Activated B cell treated with CpG ODN at 0.5 μM for 24 hours (primary cell): ENCODE measurements around the gene NRAP. TPM values are rescaled to one million over a fixed set of nuclear protein-coding genes. Genes with fewer than 3 reads are reported as not detected.

Source experiments
- ATAC-seq: fragments of 200-7000 bp; cut with Tn5 transposase; one replicate; pipeline ENCODE4 v1.10.0; 2021; ENCODE audit warnings: low read depth, mild to moderate bottlenecking, moderate library complexity
- CTCF ChIA-PET: fragments of 350-600 bp; sonication (Branson Sonifier 250); formaldehyde crosslinking; loops from one replicate; lab custom pipeline; 2021; ENCODE audit warnings: antibody characterized with exemption; lab: Charles Lee
- POLR2A ChIA-PET: fragments of 350-600 bp; sonication (Branson Sonifier 250); formaldehyde crosslinking; loops from one replicate; lab custom pipeline; 2021; ENCODE audit warnings: antibody characterized with exemption; lab: Charles Lee
- DNase-seq: peaks from one replicate; pipeline ENCODE4 v3.0.0; 2022
- H3K27ac Mint-ChIP-seq: one replicate; pipeline ENCODE4 v1.8.0; 2020; ENCODE audit warnings: mixed read lengths
- H3K27me3 Mint-ChIP-seq: one replicate; pipeline ENCODE4 v1.8.0; 2021; ENCODE audit warnings: mixed read lengths
- H3K36me3 Mint-ChIP-seq: one replicate; pipeline ENCODE4 v1.8.0; 2021; ENCODE audit warnings: low read depth, mixed read lengths
- H3K4me1 Mint-ChIP-seq: one replicate; pipeline ENCODE4 v1.8.0; 2021; ENCODE audit warnings: mixed read lengths
- H3K4me3 Mint-ChIP-seq: one replicate; pipeline ENCODE4 v1.8.0; 2020; ENCODE audit warnings: mild to moderate bottlenecking, mixed read lengths
- H3K9me3 Mint-ChIP-seq: one replicate; pipeline ENCODE4 v1.8.0; 2020; ENCODE audit warnings: mixed read lengths
- intact Hi-C: fragments of 100-400 bp; cut with micrococcal nuclease; formaldehyde crosslinking; loops from one replicate; pipeline ENCODE4 v1.15.1; 2024
- total RNA-seq: library from RNA; stranded (reverse); gene quantifications from 2 replicates; pipeline ENCODE4 v1.2.3, GENCODE V29; 2022
- TF ChIP-seq, protein P1 (sequence below): fragments of 200-600 bp; IDR thresholded peaks from one replicate; pipeline ENCODE4 v1.8.0; 2022; ENCODE audit warnings: antibody characterized with exemption, mild to moderate bottlenecking

NRAP gene
- total RNA-seq, 1 donor from 2014 or later: not detected

DNA sequence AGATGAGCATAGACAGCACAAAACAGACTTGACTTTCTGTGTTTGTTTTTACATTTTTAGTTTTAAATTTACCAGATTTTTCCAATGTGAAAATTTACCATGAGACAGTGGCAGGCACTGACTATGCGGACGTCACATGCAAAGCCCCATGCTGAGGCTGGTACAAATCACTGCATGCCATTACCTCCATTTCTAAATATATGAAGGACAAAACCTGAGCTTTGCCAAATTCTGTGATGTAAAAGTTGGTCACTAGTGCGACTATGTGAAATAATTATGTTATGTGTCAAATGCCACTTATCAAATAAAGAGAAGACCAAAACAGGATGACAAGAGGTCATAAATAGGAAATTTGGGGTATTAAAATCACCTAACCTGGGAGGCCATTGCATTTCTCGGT is 22.1 kb downstream of the NRAP start:
- TF ChIP-seq, protein P1, sequence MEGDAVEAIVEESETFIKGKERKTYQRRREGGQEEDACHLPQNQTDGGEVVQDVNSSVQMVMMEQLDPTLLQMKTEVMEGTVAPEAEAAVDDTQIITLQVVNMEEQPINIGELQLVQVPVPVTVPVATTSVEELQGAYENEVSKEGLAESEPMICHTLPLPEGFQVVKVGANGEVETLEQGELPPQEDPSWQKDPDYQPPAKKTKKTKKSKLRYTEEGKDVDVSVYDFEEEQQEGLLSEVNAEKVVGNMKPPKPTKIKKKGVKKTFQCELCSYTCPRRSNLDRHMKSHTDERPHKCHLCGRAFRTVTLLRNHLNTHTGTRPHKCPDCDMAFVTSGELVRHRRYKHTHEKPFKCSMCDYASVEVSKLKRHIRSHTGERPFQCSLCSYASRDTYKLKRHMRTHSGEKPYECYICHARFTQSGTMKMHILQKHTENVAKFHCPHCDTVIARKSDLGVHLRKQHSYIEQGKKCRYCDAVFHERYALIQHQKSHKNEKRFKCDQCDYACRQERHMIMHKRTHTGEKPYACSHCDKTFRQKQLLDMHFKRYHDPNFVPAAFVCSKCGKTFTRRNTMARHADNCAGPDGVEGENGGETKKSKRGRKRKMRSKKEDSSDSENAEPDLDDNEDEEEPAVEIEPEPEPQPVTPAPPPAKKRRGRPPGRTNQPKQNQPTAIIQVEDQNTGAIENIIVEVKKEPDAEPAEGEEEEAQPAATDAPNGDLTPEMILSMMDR: no peak
- ChIA-PET CTCF (no interaction called here), POLR2A (no interaction called here)
- no peaks in the 10 kb centered on the region for H3K36me3 Mint-ChIP-seq
- no peaks in the 10 kb centered on the region for H3K9me3 Mint-ChIP-seq
- H3K4me3 Mint-ChIP-seq: no peak overlapping the region
- intact Hi-C loops: no loop called here
- no peak for ATAC-seq
- no peak for DNase-seq
- no peaks in the 10 kb centered on the region for H3K4me1 Mint-ChIP-seq
- H3K27me3 Mint-ChIP-seq: peaks cover 22% of the 10 kb centered on the region
- no peak overlapping the region for H3K27ac Mint-ChIP-seq

DNA sequence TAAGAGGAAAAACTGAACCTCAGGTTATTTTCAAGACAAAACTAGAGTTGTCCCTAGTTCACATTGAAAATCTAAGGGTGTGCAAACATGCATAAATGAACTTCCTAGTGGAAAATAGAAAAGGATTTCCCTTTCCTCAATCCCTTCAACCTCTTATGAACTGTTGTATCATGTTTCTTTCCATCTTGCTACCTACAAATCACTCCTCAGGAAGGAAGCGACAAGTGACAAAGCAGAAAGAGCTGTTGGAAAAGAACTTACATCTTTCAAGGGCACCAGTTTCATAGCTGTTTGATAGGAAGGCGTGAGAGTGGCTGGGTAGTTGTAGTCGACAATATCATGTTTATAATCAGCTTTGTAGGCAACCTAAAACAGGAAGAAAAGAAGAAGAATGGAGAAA is 23.9 kb downstream of the NRAP start:
- no peak for DNase-seq
- ChIA-PET CTCF (no interaction called here), POLR2A (no interaction called here)
- Mint-ChIP-seq H3K4me3 (no peak overlapping the region), H3K4me1 (no peaks in the 10 kb centered on the region), H3K36me3 (no peaks in the 10 kb centered on the region), H3K27ac (no peak overlapping the region), H3K9me3 (no peaks in the 10 kb centered on the region), H3K27me3 (peaks cover 33% of the 10 kb centered on the region)
- no peak for ATAC-seq
- intact Hi-C loops: no loop called here
- TF ChIP-seq, protein P1: no peak

DNA sequence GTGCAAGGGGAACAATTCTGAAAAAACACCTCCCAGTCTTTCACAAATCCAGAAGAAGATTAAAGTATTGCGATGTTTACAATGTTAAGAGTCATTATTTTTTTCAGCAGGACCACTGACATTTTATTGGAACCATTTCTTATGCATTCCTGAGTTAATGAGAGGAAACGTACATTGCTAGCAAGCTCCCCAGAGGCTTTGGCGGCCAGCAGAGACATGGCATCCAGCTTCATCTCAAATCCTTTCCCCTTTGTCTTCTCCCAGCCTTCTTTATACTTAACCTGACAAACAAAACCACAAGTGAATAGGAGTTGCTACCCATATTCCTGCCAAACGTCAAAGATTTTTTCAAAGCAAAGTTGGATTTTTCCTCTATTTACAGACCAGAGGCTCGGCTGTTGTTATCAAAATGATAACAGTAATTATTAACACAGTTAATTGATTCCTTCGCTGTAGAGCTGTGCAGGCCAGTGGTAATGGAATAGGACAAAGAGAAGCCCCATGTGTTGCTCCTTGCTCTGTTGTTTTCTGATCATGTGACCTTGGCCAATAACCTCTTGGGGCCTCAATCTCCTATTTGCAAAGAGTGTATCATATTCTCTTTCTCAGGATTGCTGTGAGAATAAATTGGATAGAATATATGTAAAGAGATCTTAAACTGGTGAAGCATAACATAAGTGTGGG is 32.0 kb downstream of the NRAP start:
- DNase-seq: no peak
- Mint-ChIP-seq H3K9me3 (no peaks in the 10 kb centered on the region), H3K4me1 (no peaks in the 10 kb centered on the region), H3K27me3 (peaks cover 18% of the 10 kb centered on the region), H3K36me3 (no peaks in the 10 kb centered on the region), H3K4me3 (no peak overlapping the region), H3K27ac (no peak overlapping the region)
- ATAC-seq: no peak
- CTCF ChIA-PET: no interaction called here
- intact Hi-C loops: no loop called here
- POLR2A ChIA-PET: no interaction called here
- TF ChIP-seq, protein P1: no peak

DNA sequence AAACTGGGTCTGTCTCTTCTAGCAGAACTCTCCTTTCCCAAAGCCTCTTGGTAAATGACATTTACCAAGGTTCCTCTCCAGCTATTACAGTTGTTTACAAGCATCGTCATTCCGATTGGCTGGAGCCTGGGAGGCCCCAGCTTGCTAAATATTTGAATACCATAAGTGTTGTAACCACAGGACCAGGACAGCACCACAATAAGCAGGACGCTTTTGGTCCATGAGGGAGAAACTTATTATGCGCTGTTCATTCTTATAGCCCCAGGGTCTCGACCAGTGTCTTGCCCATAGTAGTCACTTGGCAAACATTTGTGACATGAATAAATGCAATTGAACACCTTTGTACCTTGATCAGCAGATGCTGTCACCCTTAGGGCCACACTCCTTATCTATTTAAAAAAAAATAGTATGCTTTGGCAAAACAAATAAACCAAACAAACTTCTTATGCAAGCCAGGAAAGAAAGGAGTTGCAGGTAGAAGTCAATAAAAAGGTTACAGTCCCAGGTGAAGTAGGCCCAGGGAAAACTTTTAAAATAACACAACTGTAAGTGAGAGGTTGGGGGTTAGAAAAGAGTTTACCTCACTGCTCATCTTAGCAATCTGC is 32.8 kb downstream of the NRAP start:
- Mint-ChIP-seq H3K9me3 (no peaks in the 10 kb centered on the region), H3K27me3 (peaks cover 17% of the 10 kb centered on the region)
- ATAC-seq: no peak

DNA sequence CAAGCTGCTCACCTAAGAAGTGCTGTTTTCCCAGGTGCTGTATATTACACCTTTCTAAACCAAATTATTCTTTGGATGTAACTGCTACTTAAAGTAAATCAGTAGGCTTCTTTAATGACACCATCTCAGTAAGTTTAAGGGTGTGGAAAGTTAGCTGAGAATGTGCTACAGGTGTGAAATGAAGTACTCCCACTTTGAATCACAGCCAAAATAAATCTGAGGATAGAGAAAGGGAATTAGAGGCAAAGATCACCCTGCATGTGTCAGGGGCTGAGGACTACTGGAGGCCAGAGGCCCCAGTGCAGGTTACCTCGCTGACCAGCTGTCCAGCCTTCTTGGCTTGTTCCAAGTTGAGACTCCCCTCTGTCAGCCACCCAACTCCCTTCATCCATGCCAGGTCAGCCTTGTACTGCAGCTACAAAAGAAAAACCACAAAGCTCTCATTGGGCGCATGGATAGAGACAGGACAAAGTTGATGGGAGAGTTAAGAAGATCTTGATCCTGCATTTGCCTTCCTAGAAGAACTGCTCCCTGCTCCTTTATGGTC is 35.2 kb downstream of the NRAP start:
- no peaks in the 10 kb centered on the region for H3K9me3 Mint-ChIP-seq
- TF ChIP-seq, protein P1: no peak
- POLR2A ChIA-PET: no interaction called here
- peaks cover 16% of the 10 kb centered on the region for H3K27me3 Mint-ChIP-seq
- CTCF ChIA-PET: no interaction called here
- H3K27ac Mint-ChIP-seq: no peak overlapping the region
- DNase-seq (no peak), ATAC-seq (no peak)
- intact Hi-C loops: no loop called here
- H3K36me3 Mint-ChIP-seq: no peaks in the 10 kb centered on the region
- no peak overlapping the region for H3K4me3 Mint-ChIP-seq
- no peaks in the 10 kb centered on the region for H3K4me1 Mint-ChIP-seq

More for the DNA sequence above, 32.8 kb downstream of the NRAP start:
- DNase-seq: no peak
- TF ChIP-seq, protein P1: no peak
- no peak overlapping the region for H3K27ac Mint-ChIP-seq
- no peaks in the 10 kb centered on the region for H3K36me3 Mint-ChIP-seq
- CTCF ChIA-PET: no interaction called here
- no peak overlapping the region for H3K4me3 Mint-ChIP-seq
- POLR2A ChIA-PET: no interaction called here
- H3K4me1 Mint-ChIP-seq: no peaks in the 10 kb centered on the region
- intact Hi-C loops: no loop called here
